GM10248 (cell line): Measurements from ENCODE around the gene CASTOR1.

Experiments used
- CTCF ChIA-PET: fragments of 300-600 bp; sonication (Branson Sonifier 250); formaldehyde crosslinking; extraction: SDS; loops from one replicate; lab custom pipeline; 2021; ENCODE audit warnings: antibody characterized with exemption; lab: Yijun Ruan, JAX
- POLR2A ChIA-PET: fragments of 350-650 bp; sonication (Branson Sonifier 250); formaldehyde crosslinking; extraction: SDS; loops from one replicate; lab custom pipeline; 2020; ENCODE audit warnings: antibody characterized with exemption; lab: Yijun Ruan, JAX
- DNase-seq: peaks from one replicate; pipeline ENCODE4 v3.0.0; 2012; ENCODE audit errors: extremely low spot score
- TF ChIP-seq, protein P1 (sequence below): IDR thresholded peaks from 2 replicates; pipeline ENCODE4 v1.5.1; 2012; ENCODE audit warnings: mild to moderate bottlenecking, low read depth; ENCODE audit errors: extremely low read depth, missing control alignments, control extremely low read depth

Gene CASTOR1

DNA sequence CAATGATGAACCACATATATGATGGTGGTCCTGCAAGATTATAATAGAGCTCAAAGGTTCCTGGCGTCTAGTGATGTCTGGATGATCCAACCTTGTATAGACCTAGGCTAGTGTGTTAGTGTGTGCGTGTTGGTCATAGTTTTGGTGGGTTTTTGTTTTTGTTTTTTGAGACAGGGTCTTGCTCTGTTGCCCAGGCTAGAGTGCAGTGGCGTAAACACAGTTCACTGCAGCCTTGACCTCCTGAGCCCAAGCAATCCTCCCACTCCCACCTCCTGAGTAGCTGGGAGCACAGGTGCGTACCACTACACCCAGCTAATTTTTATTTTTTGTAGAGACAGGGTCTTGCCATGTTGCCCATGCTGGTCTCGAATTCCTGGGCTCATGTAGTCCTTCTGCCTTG is 9.4 kb downstream of the CASTOR1 start:
- no peak for DNase-seq
- ChIA-PET POLR2A (no interaction called here), CTCF (interaction anchor here (1.5 to 4.6 kb wide), 8 partner anchors 9 to 172 kb away, joined by 3 to 33 read pairs (median 5); partner anchors contain the start of gene CASTOR1)
- TF ChIP-seq, protein P1, sequence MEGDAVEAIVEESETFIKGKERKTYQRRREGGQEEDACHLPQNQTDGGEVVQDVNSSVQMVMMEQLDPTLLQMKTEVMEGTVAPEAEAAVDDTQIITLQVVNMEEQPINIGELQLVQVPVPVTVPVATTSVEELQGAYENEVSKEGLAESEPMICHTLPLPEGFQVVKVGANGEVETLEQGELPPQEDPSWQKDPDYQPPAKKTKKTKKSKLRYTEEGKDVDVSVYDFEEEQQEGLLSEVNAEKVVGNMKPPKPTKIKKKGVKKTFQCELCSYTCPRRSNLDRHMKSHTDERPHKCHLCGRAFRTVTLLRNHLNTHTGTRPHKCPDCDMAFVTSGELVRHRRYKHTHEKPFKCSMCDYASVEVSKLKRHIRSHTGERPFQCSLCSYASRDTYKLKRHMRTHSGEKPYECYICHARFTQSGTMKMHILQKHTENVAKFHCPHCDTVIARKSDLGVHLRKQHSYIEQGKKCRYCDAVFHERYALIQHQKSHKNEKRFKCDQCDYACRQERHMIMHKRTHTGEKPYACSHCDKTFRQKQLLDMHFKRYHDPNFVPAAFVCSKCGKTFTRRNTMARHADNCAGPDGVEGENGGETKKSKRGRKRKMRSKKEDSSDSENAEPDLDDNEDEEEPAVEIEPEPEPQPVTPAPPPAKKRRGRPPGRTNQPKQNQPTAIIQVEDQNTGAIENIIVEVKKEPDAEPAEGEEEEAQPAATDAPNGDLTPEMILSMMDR = no peak

DNA sequence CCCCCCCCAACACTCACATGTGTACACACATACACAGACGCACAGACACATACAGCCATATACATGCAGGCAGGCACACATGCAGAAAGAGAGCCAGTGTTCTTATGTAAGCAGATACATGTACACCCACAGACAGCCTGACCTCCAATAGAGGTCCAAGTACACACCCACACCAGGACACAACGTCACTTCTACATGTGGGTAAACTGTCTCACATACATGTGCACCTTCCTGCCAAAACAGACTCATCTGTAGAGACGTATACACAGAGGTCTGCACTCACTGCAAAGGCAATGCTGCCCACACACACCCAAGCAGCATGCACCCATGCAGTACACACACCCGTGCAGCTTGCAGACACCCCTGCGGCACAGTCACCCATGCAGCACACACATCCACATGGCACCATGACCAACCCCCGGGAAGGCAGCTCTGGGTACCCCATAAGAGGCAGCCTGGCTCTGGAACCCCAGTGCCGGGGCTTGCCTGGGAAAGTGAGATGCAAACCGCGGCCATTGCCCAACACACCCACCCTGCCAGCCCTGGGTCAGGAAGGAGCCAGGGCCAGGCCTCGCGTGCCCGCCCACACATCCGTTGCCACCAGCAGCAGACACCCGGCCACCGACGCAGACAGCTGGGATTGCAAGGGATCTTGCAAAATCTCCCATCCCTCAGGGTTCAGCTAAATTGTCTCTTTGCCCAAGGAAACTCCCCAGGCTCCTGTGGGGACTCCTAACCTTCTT is 10.1 kb downstream of the CASTOR1 start:
- ChIA-PET CTCF (interaction anchor here (1.5 to 4.6 kb wide), 6 partner anchors 9 to 171 kb away, joined by 4 to 33 read pairs (median 5); partner anchors contain the start of gene CASTOR1), POLR2A (no interaction called here)
- TF ChIP-seq, protein P1 = no peak
- no peak for DNase-seq

DNA sequence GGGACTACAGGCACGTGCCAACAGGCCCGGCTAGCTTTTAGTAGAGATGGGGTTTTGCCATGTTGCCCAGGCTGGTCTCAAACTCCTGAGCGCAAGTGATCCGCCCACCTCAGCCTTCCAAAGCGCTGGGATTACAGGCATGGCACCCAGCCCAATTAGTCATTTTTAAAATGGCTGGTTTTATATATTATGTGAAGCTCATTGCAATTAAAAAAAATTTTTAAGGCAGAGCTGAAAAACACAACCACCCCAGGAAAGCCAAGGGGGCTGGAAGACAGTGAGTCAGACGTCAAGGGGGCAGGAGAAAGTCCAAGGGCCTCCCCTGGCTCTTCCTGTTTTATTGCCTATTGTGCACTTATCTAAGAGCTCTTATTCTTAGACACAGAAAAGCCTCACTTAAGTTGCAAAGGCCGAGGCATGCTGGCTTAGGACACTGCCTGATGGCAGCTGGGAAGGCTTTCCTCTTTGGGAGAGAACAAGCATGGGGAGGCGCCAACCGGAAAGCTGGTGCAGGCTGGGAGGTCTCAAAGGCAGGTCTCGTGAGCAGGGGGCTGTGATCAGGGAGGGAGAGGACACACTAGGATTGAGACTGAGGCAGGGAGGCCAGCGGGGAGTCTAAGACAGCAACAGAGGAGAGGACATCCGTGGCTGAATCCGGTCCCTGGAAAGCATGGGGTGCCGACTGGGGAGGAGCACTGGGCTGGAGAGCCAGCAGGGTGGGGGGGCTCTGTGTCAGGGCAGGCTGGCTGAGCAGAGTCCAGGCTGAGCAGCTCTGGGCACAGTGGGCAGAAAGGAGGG is 11.6 kb downstream of the CASTOR1 start:
- TF ChIP-seq, protein P1 = no peak
- ChIA-PET POLR2A (no interaction called here), CTCF (interaction anchor here (0.8 to 4.6 kb wide), 7 partner anchors 8 to 170 kb away, joined by 3 to 33 read pairs (median 5); partner anchors contain the start of gene CASTOR1)
- DNase-seq = no peak

DNA sequence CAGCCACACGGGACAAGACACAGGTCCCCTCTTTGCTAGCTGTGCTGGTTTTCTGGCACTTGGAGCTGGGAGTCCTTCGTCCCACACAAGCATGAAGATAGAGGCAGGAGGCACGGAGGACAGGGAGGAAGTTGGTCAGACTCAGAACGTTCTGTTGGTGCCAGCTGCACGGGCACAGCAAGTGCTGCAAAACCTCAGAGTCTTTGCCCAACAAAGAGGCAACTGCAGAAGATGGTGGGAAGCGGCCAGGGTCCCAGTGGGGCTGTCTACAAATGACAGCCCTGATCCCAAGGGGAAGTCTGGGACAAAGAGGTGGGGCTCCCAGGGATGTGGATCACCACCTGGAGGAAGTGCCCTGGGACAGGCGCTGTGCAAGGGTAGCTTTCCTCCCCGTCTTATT is 13.3 kb downstream of the CASTOR1 start:
- TF ChIP-seq, protein P1 = no peak
- CTCF ChIA-PET = interaction anchor here (1.0 to 2.5 kb wide), 6 partner anchors 10 to 168 kb away, joined by 3 to 10 read pairs (median 7); partner anchors contain the start of gene CASTOR1
- DNase-seq = no peak
- POLR2A ChIA-PET = no interaction called here

DNA sequence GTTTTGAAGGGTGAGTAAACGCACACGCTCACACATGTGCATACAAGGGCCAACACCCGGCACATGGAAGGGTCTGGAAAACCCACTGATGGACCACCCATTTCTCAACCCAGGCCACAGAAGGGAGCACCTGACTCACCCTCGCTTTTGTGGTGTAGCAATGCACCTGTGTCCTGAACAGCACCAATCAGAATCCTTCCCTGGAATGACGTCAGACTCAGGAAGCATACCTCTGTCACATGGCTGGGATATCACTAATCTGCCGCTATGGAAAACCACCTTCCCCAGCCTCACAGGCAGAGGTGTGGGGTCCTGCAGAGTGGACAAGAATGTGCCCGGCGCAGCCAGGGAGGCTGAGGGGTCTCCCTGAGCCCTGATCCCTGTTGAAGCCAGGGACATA is 13.7 kb downstream of the CASTOR1 start:
- TF ChIP-seq, protein P1 = no peak
- POLR2A ChIA-PET = no interaction called here
- CTCF ChIA-PET = interaction anchor here (1.0 to 2.5 kb wide), 5 partner anchors 12 to 168 kb away, joined by 3 to 10 read pairs (median 7); partner anchors contain the start of gene CASTOR1
- no peak for DNase-seq

DNA sequence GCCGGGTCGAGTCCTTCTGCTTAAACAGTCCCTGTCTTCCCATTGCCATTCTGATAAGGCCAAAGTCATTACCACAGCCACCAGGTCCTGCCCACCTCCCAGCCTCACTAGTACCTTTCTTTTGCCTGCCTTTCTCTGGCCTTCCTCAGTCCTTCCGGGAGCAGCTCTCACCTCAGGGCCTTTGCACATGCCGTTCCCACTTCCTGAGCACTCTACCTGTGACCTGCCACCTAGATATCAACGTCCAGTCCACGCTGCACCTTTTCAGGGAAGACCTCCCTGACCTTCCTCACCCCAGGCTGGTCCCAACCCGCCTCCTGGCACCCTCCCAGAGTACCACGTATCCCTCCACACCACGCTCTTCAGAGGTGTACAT is 14.9 kb downstream of the CASTOR1 start:
- POLR2A ChIA-PET = no interaction called here
- DNase-seq = no peak
- CTCF ChIA-PET = no interaction called here
- TF ChIP-seq, protein P1 = no peak
